ENCODE data around the gene DPYSL5.

DNA sequence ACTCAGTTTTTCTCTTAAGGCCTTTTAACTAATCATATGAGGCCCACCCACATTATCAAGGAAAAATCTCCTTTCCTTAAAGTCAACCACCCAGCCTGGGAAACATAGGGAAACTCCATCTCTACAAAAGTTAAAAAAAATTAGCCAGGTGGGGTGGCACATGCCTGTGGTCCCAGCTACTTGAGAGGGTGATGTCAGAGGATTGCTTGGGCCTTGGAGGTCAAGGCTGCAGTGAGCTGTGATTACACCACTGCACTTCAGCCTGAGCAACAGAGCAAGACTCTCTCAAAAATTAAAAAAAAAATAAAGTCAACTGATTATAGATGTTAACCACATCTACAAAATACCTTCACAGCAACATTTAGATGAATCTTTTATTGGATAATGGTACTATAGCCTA, 5.8 kb downstream of the DPYSL5 start:
- TF ChIP-seq, protein P1, sequence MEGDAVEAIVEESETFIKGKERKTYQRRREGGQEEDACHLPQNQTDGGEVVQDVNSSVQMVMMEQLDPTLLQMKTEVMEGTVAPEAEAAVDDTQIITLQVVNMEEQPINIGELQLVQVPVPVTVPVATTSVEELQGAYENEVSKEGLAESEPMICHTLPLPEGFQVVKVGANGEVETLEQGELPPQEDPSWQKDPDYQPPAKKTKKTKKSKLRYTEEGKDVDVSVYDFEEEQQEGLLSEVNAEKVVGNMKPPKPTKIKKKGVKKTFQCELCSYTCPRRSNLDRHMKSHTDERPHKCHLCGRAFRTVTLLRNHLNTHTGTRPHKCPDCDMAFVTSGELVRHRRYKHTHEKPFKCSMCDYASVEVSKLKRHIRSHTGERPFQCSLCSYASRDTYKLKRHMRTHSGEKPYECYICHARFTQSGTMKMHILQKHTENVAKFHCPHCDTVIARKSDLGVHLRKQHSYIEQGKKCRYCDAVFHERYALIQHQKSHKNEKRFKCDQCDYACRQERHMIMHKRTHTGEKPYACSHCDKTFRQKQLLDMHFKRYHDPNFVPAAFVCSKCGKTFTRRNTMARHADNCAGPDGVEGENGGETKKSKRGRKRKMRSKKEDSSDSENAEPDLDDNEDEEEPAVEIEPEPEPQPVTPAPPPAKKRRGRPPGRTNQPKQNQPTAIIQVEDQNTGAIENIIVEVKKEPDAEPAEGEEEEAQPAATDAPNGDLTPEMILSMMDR (conservative IDR thresholded peaks at IDR 0.05; ENCODE audit: low read length), result no peak
- TF ChIP-seq EZH2phosphoT487 (IDR thresholded peaks at IDR 0.05; ENCODE audit: borderline replicate concordance), result no peak
